Natural killer cell (primary cell): ENCODE measurements around the gene SNAI3. TPM values are rescaled to one million over a fixed set of nuclear protein-coding genes. Genes with fewer than 3 reads are reported as not detected.

ENCODE experiments used
- ATAC-seq, 3 donors: fragments of 150-1000 bp in 2 of 3; fragments of 200-7000 bp in 1 of 3; cut with Tn5 transposase; 1 replicate in 1 of 3; 2 replicates in 2 of 3; pipeline ENCODE4 v1.10.0; 2021; ENCODE audit warnings: mild to moderate bottlenecking in 2 of 3, moderate library complexity in 2 of 3
- DNase-seq, 2 donors: peaks; one replicate each; pipeline versions ENCODE4 v3.0.0 to v3.0.0-alpha.2; 2013 to 2021; ENCODE audit warnings: mixed read lengths in 1 of 2
- H3K27ac ChIP-seq: one replicate; pipeline ENCODE4 v1.5.1; 2013; ENCODE audit warnings: mild to moderate bottlenecking, low read length
- H3K27me3 ChIP-seq: one replicate; pipeline ENCODE4 v1.6.1; 2013; ENCODE audit warnings: low read length; ENCODE audit not compliant: control insufficient read depth, insufficient read depth
- H3K36me3 ChIP-seq: one replicate; pipeline ENCODE4 v1.6.1; 2013; ENCODE audit warnings: low read length; ENCODE audit not compliant: control insufficient read depth, insufficient read depth
- H3K4me1 ChIP-seq: one replicate; pipeline ENCODE4 v1.6.1; 2013; ENCODE audit warnings: low read length; ENCODE audit not compliant: control insufficient read depth, insufficient read depth
- H3K4me3 ChIP-seq: one replicate; pipeline ENCODE4 v1.5.1; 2013; ENCODE audit warnings: low read length
- H3K9me3 ChIP-seq: one replicate; pipeline ENCODE4 v1.6.1; 2013; ENCODE audit warnings: low read length; ENCODE audit not compliant: control insufficient read depth, insufficient read depth
- H3K27ac Mint-ChIP-seq, 2 donors: one replicate each; pipeline ENCODE4 v1.8.0; 2022; ENCODE audit warnings: mild to moderate bottlenecking in 2 of 2, mixed read lengths in 2 of 2, moderate library complexity in 1 of 2
- H3K27me3 Mint-ChIP-seq, 2 donors: one replicate each; pipeline ENCODE4 v1.8.0; 2022; ENCODE audit warnings: low read depth in 2 of 2, mixed read lengths in 2 of 2
- H3K36me3 Mint-ChIP-seq: one replicate; pipeline ENCODE4 v1.8.0; 2022; ENCODE audit warnings: mixed read lengths
- H3K4me1 Mint-ChIP-seq, 2 donors: one replicate each; pipeline ENCODE4 v1.8.0; 2022; ENCODE audit warnings: mixed read lengths in 2 of 2
- H3K4me3 Mint-ChIP-seq: one replicate; pipeline ENCODE4 v1.8.0; 2022; ENCODE audit warnings: mild to moderate bottlenecking, moderate library complexity, mixed read lengths
- H3K9me3 Mint-ChIP-seq, 2 donors: one replicate each; pipeline ENCODE4 v1.8.0; 2022; ENCODE audit warnings: mixed read lengths in 2 of 2
- WGBS: methylation state at CpG from one replicate; pipeline ENCODE4 v1.1.7; 2013; ENCODE audit warnings: missing lambda C conversion rate; ENCODE audit not compliant: insufficient coverage; 5-methylcytosine and 5-hydroxymethylcytosine counted together
- intact Hi-C: fragments of 100-400 bp; cut with micrococcal nuclease; formaldehyde crosslinking; loops from one replicate; pipeline ENCODE4 v1.14.2; 2022
- total RNA-seq, 4 donors: library from RNA; stranded (reverse); fragments of 120-200 nt in 1 of 4; gene quantifications; one replicate each; pipeline versions ENCODE4 v1.2.3 to v1.2.4, GENCODE V29; 2013 to 2022
- TF ChIP-seq, protein P1 (sequence below): fragments of 200-600 bp; IDR thresholded peaks from one replicate; pipeline ENCODE4 v1.8.0; 2022; ENCODE audit warnings: antibody characterized with exemption

The SNAI3 gene
- total RNA-seq, 3 donors from 2014 or later (not counting 1 experiment from before 2014, with no cell fraction given): 8.2 to 9.2 (median 8.4) TPM

GRCh38 chr16:88700322-88700635, 14.0 kb upstream of the SNAI3 start:
- H3K27me3 Mint-ChIP-seq: no peaks in the 10 kb centered on the region
- H3K4me1 Mint-ChIP-seq: peaks cover 51 to 67% of the 10 kb centered on the region in 2 donors
- peak overlapping the region; percentile 83 for H3K27ac ChIP-seq
- H3K36me3 Mint-ChIP-seq: no peaks in the 10 kb centered on the region
- no peaks in the 10 kb centered on the region for H3K9me3 Mint-ChIP-seq
- 19% methylated on average over 14 of the region's 14 CpGs for WGBS
- H3K27ac Mint-ChIP-seq: peak overlapping the region; percentile 89 to 96
- peaks cover 52% of the 10 kb centered on the region for H3K36me3 ChIP-seq
- ATAC-seq: no peak
- H3K4me3 ChIP-seq: peak overlapping the region; percentile 67
- no peaks in the 10 kb centered on the region for H3K27me3 ChIP-seq
- TF ChIP-seq, protein P1, sequence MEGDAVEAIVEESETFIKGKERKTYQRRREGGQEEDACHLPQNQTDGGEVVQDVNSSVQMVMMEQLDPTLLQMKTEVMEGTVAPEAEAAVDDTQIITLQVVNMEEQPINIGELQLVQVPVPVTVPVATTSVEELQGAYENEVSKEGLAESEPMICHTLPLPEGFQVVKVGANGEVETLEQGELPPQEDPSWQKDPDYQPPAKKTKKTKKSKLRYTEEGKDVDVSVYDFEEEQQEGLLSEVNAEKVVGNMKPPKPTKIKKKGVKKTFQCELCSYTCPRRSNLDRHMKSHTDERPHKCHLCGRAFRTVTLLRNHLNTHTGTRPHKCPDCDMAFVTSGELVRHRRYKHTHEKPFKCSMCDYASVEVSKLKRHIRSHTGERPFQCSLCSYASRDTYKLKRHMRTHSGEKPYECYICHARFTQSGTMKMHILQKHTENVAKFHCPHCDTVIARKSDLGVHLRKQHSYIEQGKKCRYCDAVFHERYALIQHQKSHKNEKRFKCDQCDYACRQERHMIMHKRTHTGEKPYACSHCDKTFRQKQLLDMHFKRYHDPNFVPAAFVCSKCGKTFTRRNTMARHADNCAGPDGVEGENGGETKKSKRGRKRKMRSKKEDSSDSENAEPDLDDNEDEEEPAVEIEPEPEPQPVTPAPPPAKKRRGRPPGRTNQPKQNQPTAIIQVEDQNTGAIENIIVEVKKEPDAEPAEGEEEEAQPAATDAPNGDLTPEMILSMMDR: no peak
- intact Hi-C loops: loop anchor here (2.0 to 5.0 kb wide), 4 partner anchors 13 to 243 kb away; partner anchors contain the start of genes CYBA, IL17C and SNAI3
- peak overlapping the region; percentile 94 for H3K4me3 Mint-ChIP-seq
- no peak for DNase-seq
- no peaks in the 10 kb centered on the region for H3K9me3 ChIP-seq
- H3K4me1 ChIP-seq: peaks cover 79% of the 10 kb centered on the region

DNA sequence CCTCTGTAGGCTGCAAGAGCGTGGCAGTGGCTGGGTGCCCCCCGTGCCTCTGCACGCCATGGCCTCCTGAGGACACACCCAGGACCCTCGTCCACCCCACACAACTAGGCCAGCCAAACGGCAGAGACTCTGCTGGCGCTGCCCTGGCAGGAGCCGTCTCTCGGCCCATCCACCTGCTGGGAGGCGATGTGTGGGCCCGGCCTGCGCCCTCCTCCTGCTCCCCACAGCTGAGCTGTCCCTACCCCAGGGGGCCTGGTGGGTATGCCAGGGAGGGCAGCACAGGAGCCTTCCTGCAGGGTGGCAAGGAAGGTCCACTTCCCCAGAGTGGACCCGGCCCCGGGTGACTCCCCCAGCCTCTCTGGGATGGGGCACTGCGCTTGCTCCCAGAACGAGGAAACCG, 12.9 kb upstream of the SNAI3 start:
- H3K27ac Mint-ChIP-seq: peak overlapping the region in 1 of 2 donors; percentile 96

GRCh38 chr16:88698646-88699045, 12.3 kb upstream of the SNAI3 start:
- H3K4me3 ChIP-seq: no peak overlapping the region
- Mint-ChIP-seq H3K9me3 (no peaks in the 10 kb centered on the region), H3K27ac (peak overlapping the region in 1 of 2 donors; percentile 73), H3K36me3 (no peaks in the 10 kb centered on the region), H3K27me3 (no peaks in the 10 kb centered on the region), H3K4me3 (no peak overlapping the region), H3K4me1 (peaks cover 38 to 58% of the 10 kb centered on the region in 2 donors)
- no peaks in the 10 kb centered on the region for H3K9me3 ChIP-seq
- peaks cover 70% of the 10 kb centered on the region for H3K4me1 ChIP-seq
- peaks cover 57% of the 10 kb centered on the region for H3K36me3 ChIP-seq
- TF ChIP-seq, protein P1: no peak
- WGBS: 86% methylated on average over 25 of the region's 25 CpGs
- DNase-seq (no peak), ATAC-seq (no peak)
- intact Hi-C loops: no loop called here
- H3K27ac ChIP-seq: no peak overlapping the region
- H3K27me3 ChIP-seq: no peaks in the 10 kb centered on the region

More for the DNA sequence above, 12.9 kb upstream of the SNAI3 start:
- ATAC-seq (no peak), DNase-seq (no peak)
- Mint-ChIP-seq H3K4me1 (peaks cover 44 to 62% of the 10 kb centered on the region in 2 donors), H3K4me3 (no peak overlapping the region), H3K36me3 (no peaks in the 10 kb centered on the region), H3K9me3 (no peaks in the 10 kb centered on the region), H3K27me3 (no peaks in the 10 kb centered on the region)
- H3K36me3 ChIP-seq: peaks cover 57% of the 10 kb centered on the region
- intact Hi-C loops: no loop called here
- no peak overlapping the region for H3K4me3 ChIP-seq
- H3K9me3 ChIP-seq: no peaks in the 10 kb centered on the region
- peaks cover 70% of the 10 kb centered on the region for H3K4me1 ChIP-seq
- no peak overlapping the region for H3K27ac ChIP-seq
- no peaks in the 10 kb centered on the region for H3K27me3 ChIP-seq
- 95% methylated on average over 16 of the region's 16 CpGs for WGBS
- TF ChIP-seq, protein P1: no peak
